Mucosa of descending colon (tissue), 3 donors: ENCODE data around the gene CAVIN2. TPM values are rescaled to one million over a fixed set of nuclear protein-coding genes. Genes with fewer than 3 reads are reported as not detected.

Experiments
- ATAC-seq: fragments of 200-7000 bp; cut with Tn5 transposase; one replicate; pipeline ENCODE4 v1.9.1; 2020; ENCODE audit warnings: mild to moderate bottlenecking, moderate library complexity
- DNase-seq, 3 donors: peaks; one replicate each; pipeline ENCODE4 v3.0.0-alpha.2; 2020
- H3K36me3 ChIP-seq: fragments of 200-600 bp; one replicate; pipeline ENCODE4 v1.8.0; 2021; ENCODE audit warnings: low read depth, mild to moderate bottlenecking
- H3K4me1 ChIP-seq: fragments of 200-600 bp; one replicate; pipeline ENCODE4 v1.8.0; 2021; ENCODE audit warnings: low read depth, mild to moderate bottlenecking
- H3K4me3 ChIP-seq: fragments of 200-600 bp; one replicate; pipeline ENCODE4 v1.8.0; 2021; ENCODE audit warnings: mild to moderate bottlenecking
- H3K9me3 ChIP-seq: fragments of 200-600 bp; one replicate; pipeline ENCODE4 v1.8.0; 2021; ENCODE audit warnings: mild to moderate bottlenecking
- CTCF ChIP-seq: fragments of 200-600 bp; IDR thresholded peaks from one replicate; pipeline ENCODE4 v1.8.0; 2022; ENCODE audit warnings: antibody characterized with exemption, mild to moderate bottlenecking
- intact Hi-C, 2 donors: fragments of 100-400 bp; cut with DNase I in 1 of 2; cut with micrococcal nuclease in 1 of 2; formaldehyde crosslinking; loops; one replicate each; pipeline versions ENCODE4 v1.11.0 to v1.11.1; 2022; cut with DNase I, micrococcal nuclease
- total RNA-seq, 3 donors: library from RNA; stranded (reverse); fragmentation: NEBNext Ultra II Directional in 2 of 3; extraction: Animal tissue kit (Norgen Biotek cat#: 25700) in 2 of 3; gene quantifications; one replicate each; pipeline versions ENCODE4 v1.2.1 to v1.2.4, GENCODE V29; 2021 to 2023
- donor health status: DM: no; HTN: no; CAD: no; lungs with moderate emphysema.
- donor health status: DM: no; HTN: no; CAD: no.
- donor health status: DM: no; HTN: yes; CAD: no.

The CAVIN2 gene
- total RNA-seq, 3 donors from 2014 or later = 6.7 to 154 (median 13.7) TPM

GRCh38 chr2:191891656-191892055 lies 44.8 kb upstream of the CAVIN2 start:
- no peak for ATAC-seq
- no peaks in the 10 kb centered on the region for H3K9me3 ChIP-seq
- H3K36me3 ChIP-seq = no peaks in the 10 kb centered on the region
- no peak overlapping the region for H3K4me3 ChIP-seq
- TF ChIP-seq CTCF = no peak
- intact Hi-C loops = no loop called here
- no peak for DNase-seq
- H3K4me1 ChIP-seq = no peaks in the 10 kb centered on the region

- intact Hi-C loops = no loop called here
- no peak for DNase-seq
- ATAC-seq = no peak
- Histone ChIP-seq H3K36me3 (no peaks in the 10 kb centered on the region), H3K4me1 (no peaks in the 10 kb centered on the region), H3K9me3 (no peaks in the 10 kb centered on the region), H3K4me3 (no peak overlapping the region)
- TF ChIP-seq CTCF = no peak
These were observed 43.0 kb upstream of the CAVIN2 start for GRCh38 chr2:191889931-191890330.

GRCh38 chr2:191888400-191889166 lies 41.7 kb upstream of the CAVIN2 start:
- intact Hi-C loops = no loop called here
- Histone ChIP-seq H3K9me3 (no peaks in the 10 kb centered on the region), H3K4me1 (no peaks in the 10 kb centered on the region), H3K36me3 (no peaks in the 10 kb centered on the region), H3K4me3 (no peak overlapping the region)
- no peak for TF ChIP-seq CTCF
- ATAC-seq (no peak), DNase-seq (no peak)

GRCh38 chr2:191885650-191886049 lies 38.8 kb upstream of the CAVIN2 start:
- ATAC-seq (no peak), DNase-seq (no peak)
- intact Hi-C loops = no loop called here
- Histone ChIP-seq H3K4me3 (no peak overlapping the region), H3K4me1 (no peaks in the 10 kb centered on the region), H3K9me3 (no peaks in the 10 kb centered on the region), H3K36me3 (no peaks in the 10 kb centered on the region)
- TF ChIP-seq CTCF = no peak

- Histone ChIP-seq H3K4me1 (no peaks in the 10 kb centered on the region), H3K9me3 (no peaks in the 10 kb centered on the region), H3K36me3 (no peaks in the 10 kb centered on the region), H3K4me3 (no peak overlapping the region)
- no peak for TF ChIP-seq CTCF
- intact Hi-C loops = no loop called here
- ATAC-seq (peak; percentile 50), DNase-seq (no peak)
These were observed 38.2 kb upstream of the CAVIN2 start for GRCh38 chr2:191885098-191885497.
